ENCODE measurements around the gene KRT79. TPM values are rescaled to one million over a fixed set of nuclear protein-coding genes. Genes with fewer than 3 reads are reported as not detected.

Gene KRT79
- total and polyA plus RNA-seq, 9 of the 15 experiments (the other 6 are each of a cell fraction or from before 2014, with no cell fraction given), result 0.03 to 2.3 (median 0.23) TPM; not detected in 2

DNA sequence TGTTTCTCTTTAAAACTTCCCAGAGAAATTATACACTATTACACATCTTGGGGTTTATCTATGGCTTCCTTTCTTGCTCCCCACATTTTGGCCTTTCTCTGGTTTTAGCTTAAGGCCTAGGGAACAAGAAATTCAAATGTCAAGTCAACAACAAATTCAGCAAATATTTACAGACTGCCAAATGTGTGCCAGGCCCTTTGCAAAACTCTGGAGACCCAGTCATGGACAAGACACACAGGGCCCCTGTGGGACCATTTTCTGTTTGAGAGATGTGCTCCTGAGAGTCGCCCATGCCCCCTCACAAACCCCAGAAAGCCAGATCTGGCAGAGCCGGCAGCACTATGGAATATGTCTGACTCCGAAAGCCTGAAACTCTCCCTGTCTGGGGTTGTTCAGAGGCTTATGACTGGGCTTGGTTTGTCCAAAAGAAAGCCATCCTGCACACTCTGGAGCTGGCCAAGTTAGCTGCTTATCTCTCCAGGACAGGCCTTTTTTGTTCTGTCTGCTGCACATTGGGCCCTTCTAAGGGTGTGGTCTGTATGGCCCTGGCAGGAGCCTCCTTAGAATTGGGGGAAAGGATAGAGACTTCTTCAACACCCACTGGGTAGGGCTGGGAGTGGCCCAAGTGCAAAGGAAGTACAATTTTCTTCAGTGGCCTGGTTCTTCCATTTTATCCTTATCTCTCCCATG is 37.1 kb downstream of the KRT79 start (continued):
- TF ChIP-seq CREB5 (CRISPR knock-in tag; IDR thresholded peaks at IDR 0.05) (no peak), LCOR (CRISPR knock-in tag; IDR thresholded peaks at IDR 0.05) (peak; percentile 69; the same call in 1 of the 2 replicates), ZNF583 (CRISPR knock-in tag; IDR thresholded peaks at IDR 0.05) (no peak), TOE1 (IDR thresholded peaks at IDR 0.05; ENCODE audit: borderline replicate concordance) (no peak), TOE1 (CRISPR knock-in tag; IDR thresholded peaks at IDR 0.05; ENCODE audit: borderline replicate concordance, low read depth) (no peak), ID3 (CRISPR knock-in tag; IDR thresholded peaks at IDR 0.05) (no peak), ID3 (tag; IDR thresholded peaks at IDR 0.05) (no peak), SAFB2 (IDR thresholded peaks at IDR 0.05; ENCODE audit: borderline replicate concordance, low read depth, low read length, severe bottlenecking) (no peak), SIX5 (IDR thresholded peaks at IDR 0.05; ENCODE audit: borderline replicate concordance in 1 of 2, insufficient read depth in 1 of 2, low read depth in 1 of 2, low read length in 2 of 2) (no peak), RBBP5 (IDR thresholded peaks at IDR 0.05; ENCODE audit: borderline replicate concordance, insufficient read depth, low read length, poor library complexity, severe bottlenecking) (no peak), FOXJ2 (tag; IDR thresholded peaks at IDR 0.05) (no peak), ZNF766 (CRISPR knock-in tag; conservative IDR thresholded peaks at IDR 0.05) (0 out of 2 replicates have a peak, but pooled peaks have one; percentile 43), KHSRP (IDR thresholded peaks at IDR 0.05) (no peak), C11orf30 (IDR thresholded peaks at IDR 0.05; ENCODE audit: low read depth) (no peak), GABPB1 (CRISPR knock-in tag; IDR thresholded peaks at IDR 0.05) (no peak)
- TF ChIP-seq, protein P1, sequence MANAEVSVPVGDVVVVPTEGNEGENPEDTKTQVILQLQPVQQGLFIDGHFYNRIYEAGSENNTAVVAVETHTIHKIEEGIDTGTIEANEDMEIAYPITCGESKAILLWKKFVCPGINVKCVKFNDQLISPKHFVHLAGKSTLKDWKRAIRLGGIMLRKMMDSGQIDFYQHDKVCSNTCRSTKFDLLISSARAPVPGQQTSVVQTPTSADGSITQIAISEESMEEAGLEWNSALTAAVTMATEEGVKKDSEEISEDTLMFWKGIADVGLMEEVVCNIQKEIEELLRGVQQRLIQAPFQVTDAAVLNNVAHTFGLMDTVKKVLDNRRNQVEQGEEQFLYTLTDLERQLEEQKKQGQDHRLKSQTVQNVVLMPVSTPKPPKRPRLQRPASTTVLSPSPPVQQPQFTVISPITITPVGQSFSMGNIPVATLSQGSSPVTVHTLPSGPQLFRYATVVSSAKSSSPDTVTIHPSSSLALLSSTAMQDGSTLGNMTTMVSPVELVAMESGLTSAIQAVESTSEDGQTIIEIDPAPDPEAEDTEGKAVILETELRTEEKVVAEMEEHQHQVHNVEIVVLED (CRISPR knock-in tag; IDR thresholded peaks at IDR 0.05), result no peak
- TF ChIP-seq, protein P2, sequence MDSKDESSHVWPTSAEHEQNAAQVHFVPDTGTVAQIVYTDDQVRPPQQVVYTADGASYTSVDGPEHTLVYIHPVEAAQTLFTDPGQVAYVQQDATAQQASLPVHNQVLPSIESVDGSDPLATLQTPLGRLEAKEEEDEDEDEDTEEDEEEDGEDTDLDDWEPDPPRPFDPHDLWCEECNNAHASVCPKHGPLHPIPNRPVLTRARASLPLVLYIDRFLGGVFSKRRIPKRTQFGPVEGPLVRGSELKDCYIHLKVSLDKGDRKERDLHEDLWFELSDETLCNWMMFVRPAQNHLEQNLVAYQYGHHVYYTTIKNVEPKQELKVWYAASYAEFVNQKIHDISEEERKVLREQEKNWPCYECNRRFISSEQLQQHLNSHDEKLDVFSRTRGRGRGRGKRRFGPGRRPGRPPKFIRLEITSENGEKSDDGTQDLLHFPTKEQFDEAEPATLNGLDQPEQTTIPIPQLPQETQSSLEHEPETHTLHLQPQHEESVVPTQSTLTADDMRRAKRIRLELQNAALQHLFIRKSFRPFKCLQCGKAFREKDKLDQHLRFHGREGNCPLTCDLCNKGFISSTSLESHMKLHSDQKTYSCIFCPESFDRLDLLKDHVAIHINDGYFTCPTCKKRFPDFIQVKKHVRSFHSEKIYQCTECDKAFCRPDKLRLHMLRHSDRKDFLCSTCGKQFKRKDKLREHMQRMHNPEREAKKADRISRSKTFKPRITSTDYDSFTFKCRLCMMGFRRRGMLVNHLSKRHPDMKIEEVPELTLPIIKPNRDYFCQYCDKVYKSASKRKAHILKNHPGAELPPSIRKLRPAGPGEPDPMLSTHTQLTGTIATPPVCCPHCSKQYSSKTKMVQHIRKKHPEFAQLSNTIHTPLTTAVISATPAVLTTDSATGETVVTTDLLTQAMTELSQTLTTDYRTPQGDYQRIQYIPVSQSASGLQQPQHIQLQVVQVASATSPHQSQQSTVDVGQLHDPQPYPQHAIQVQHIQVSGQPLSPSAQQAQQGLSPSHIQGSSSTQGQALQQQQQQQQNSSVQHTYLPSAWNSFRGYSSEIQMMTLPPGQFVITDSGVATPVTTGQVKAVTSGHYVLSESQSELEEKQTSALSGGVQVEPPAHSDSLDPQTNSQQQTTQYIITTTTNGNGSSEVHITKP (IDR thresholded peaks at IDR 0.05; ENCODE audit: partially characterized antibody), result peak; percentile 77

Measured in K562 (cell line).